Activated CD4-positive, alpha-beta T cell treated with anti-CD3 and anti-CD28 coated beads for 36 hours (primary cell): Measurements from ENCODE around the gene SH2B3. TPM values are rescaled to one million over a fixed set of nuclear protein-coding genes. Genes with fewer than 3 reads are reported as not detected.

ENCODE experiments used
- ATAC-seq: fragments of 200-7000 bp; cut with Tn5 transposase; one replicate; pipeline ENCODE4 v1.10.0; 2021; ENCODE audit warnings: mild to moderate bottlenecking, moderate library complexity
- CTCF ChIA-PET: fragments of 350-600 bp; sonication (Branson Sonifier 250); formaldehyde crosslinking; loops from one replicate; lab custom pipeline; 2021; ENCODE audit warnings: antibody characterized with exemption; lab: Charles Lee
- POLR2A ChIA-PET: fragments of 350-600 bp; sonication (Branson Sonifier 250); formaldehyde crosslinking; loops from one replicate; lab custom pipeline; 2021; ENCODE audit warnings: antibody characterized with exemption, inconsistent platforms; lab: Charles Lee
- DNase-seq: peaks from one replicate; pipeline ENCODE4 v3.0.0-alpha.2; 2020
- H3K27ac Mint-ChIP-seq: one replicate; pipeline ENCODE4 v1.8.0; 2021; ENCODE audit warnings: mixed read lengths
- H3K27me3 Mint-ChIP-seq: one replicate; pipeline ENCODE4 v1.8.0; 2021; ENCODE audit warnings: mixed read lengths
- H3K36me3 Mint-ChIP-seq: one replicate; pipeline ENCODE4 v1.8.0; 2021; ENCODE audit warnings: low read depth, mixed read lengths
- H3K4me1 Mint-ChIP-seq: one replicate; pipeline ENCODE4 v1.8.0; 2021; ENCODE audit warnings: mixed read lengths
- H3K4me3 Mint-ChIP-seq: one replicate; pipeline ENCODE4 v1.8.0; 2021; ENCODE audit warnings: mild to moderate bottlenecking, moderate library complexity, mixed read lengths
- H3K9me3 Mint-ChIP-seq: one replicate; pipeline ENCODE4 v1.8.0; 2021; ENCODE audit warnings: low read depth, mixed read lengths
- intact Hi-C, 2 experiments: fragments of 100-400 bp; cut with DNase I in 1 of 2; cut with micrococcal nuclease in 1 of 2; formaldehyde crosslinking; loops; one replicate each; pipeline versions ENCODE4 v1.14.2 to v1.15.1; 2022 to 2024; cut with DNase I, micrococcal nuclease
- total RNA-seq, 2 experiments: library from RNA; stranded (reverse); gene quantifications; one replicate each; pipeline ENCODE4 v1.2.3, GENCODE V29; 2021

Gene SH2B3
- total RNA-seq, 2 experiments from 2014 or later, result 29.2 to 32.7 TPM

- peaks cover 71% of the 10 kb centered on the region for H3K4me1 Mint-ChIP-seq
- no peaks in the 10 kb centered on the region for H3K27me3 Mint-ChIP-seq
- DNase-seq (peak; percentile 42), ATAC-seq (no peak)
- peak overlapping the region; percentile 61 for H3K27ac Mint-ChIP-seq
- POLR2A ChIA-PET, result interaction anchor here (0.6 kb wide), 1 partner anchor 178 kb away, joined by 5 read pairs; no protein-coding TSS in a partner anchor
- intact Hi-C loops, result loop anchor here (2.0 to 10.0 kb wide), 6 partner anchors 138 to 1005 kb away; partner anchors contain the start of genes NAA25 (in 1 of the 2), PPTC7 (in 1 of the 2), PTPN11 (in 1 of the 2) and RAD9B (in 1 of the 2)
- CTCF ChIA-PET, result interaction anchor here (2.3 to 24.4 kb wide), 2 partner anchors 25 to 43 kb away, joined by 7 to 890 read pairs; no protein-coding TSS in a partner anchor
- peaks cover 18% of the 10 kb centered on the region for H3K36me3 Mint-ChIP-seq
- H3K4me3 Mint-ChIP-seq, result peak overlapping the region; percentile 94
- H3K9me3 Mint-ChIP-seq, result no peaks in the 10 kb centered on the region
These were observed 3.7 kb downstream of the SH2B3 start for GRCh38 chr12:111409403-111409779.

GRCh38 chr12:111409780-111410430 is 4.2 kb downstream of the SH2B3 start:
- Mint-ChIP-seq H3K9me3 (no peaks in the 10 kb centered on the region), H3K27me3 (no peaks in the 10 kb centered on the region), H3K4me1 (peaks cover 71% of the 10 kb centered on the region), H3K36me3 (peaks cover 22% of the 10 kb centered on the region), H3K27ac (peak overlapping the region; percentile 61), H3K4me3 (peak overlapping the region; percentile 94)
- intact Hi-C loops, result loop anchor here (2.0 to 10.0 kb wide), 6 partner anchors 137 to 1005 kb away; partner anchors contain the start of genes NAA25 (in 1 of the 2), PPTC7 (in 1 of the 2), PTPN11 (in 1 of the 2) and RAD9B (in 1 of the 2)
- CTCF ChIA-PET, result interaction anchor here (24.4 kb wide), 1 partner anchor 43 kb away, joined by 890 read pairs; no protein-coding TSS in a partner anchor
- POLR2A ChIA-PET, result interaction anchor here (0.6 kb wide), 1 partner anchor 177 kb away, joined by 5 read pairs; no protein-coding TSS in a partner anchor
- ATAC-seq (no peak), DNase-seq (peak; percentile 41)

GRCh38 chr12:111410431-111411184 is 4.9 kb downstream of the SH2B3 start:
- intact Hi-C loops, result no loop called here
- Mint-ChIP-seq H3K27ac (peak overlapping the region; percentile 67), H3K36me3 (peaks cover 24% of the 10 kb centered on the region), H3K9me3 (no peaks in the 10 kb centered on the region), H3K4me1 (peaks cover 74% of the 10 kb centered on the region), H3K27me3 (no peaks in the 10 kb centered on the region), H3K4me3 (peak overlapping the region; percentile 19)
- no peak for DNase-seq
- no peak for ATAC-seq
- ChIA-PET POLR2A (interaction anchor here (0.9 to 1.9 kb wide), 2 partner anchors 19 to 24 kb away, joined by 3 to 5 read pairs; no protein-coding TSS in a partner anchor), CTCF (interaction anchor here (0.6 to 24.4 kb wide), 4 partner anchors 11 to 688 kb away, joined by 3 to 890 read pairs (median 10); no protein-coding TSS in a partner anchor)

GRCh38 chr12:111411185-111411764 is 5.6 kb downstream of the SH2B3 start:
- Mint-ChIP-seq H3K36me3 (peaks cover 26% of the 10 kb centered on the region), H3K27me3 (no peaks in the 10 kb centered on the region), H3K9me3 (no peaks in the 10 kb centered on the region), H3K4me1 (peaks cover 74% of the 10 kb centered on the region), H3K4me3 (no peak overlapping the region), H3K27ac (no peak overlapping the region)
- intact Hi-C loops, result no loop called here
- DNase-seq, result no peak
- CTCF ChIA-PET, result interaction anchor here (0.6 to 24.4 kb wide), 6 partner anchors 12 to 688 kb away, joined by 3 to 890 read pairs (median 4); no protein-coding TSS in a partner anchor
- peak; percentile 40 for ATAC-seq
- POLR2A ChIA-PET, result interaction anchor here (0.9 to 1.9 kb wide), 2 partner anchors 19 to 23 kb away, joined by 3 to 5 read pairs; no protein-coding TSS in a partner anchor

GRCh38 chr12:111412007-111412829 is 6.5 kb downstream of the SH2B3 start:
- Mint-ChIP-seq H3K4me3 (no peak overlapping the region), H3K27me3 (no peaks in the 10 kb centered on the region), H3K4me1 (peaks cover 79% of the 10 kb centered on the region), H3K9me3 (no peaks in the 10 kb centered on the region), H3K36me3 (peaks cover 26% of the 10 kb centered on the region), H3K27ac (peak overlapping the region; percentile 79)
- ChIA-PET CTCF (interaction anchor here (0.8 to 24.4 kb wide), 9 partner anchors 8 to 40 kb away, joined by 3 to 890 read pairs (median 4); no protein-coding TSS in a partner anchor), POLR2A (interaction anchor here (0.6 to 1.9 kb wide), 5 partner anchors 9 to 23 kb away, joined by 3 to 8 read pairs (median 4); no protein-coding TSS in a partner anchor)
- intact Hi-C loops, result no loop called here
- ATAC-seq (peak; percentile 20), DNase-seq (peak; percentile 27)

GRCh38 chr12:111412830-111413441 is 7.2 kb downstream of the SH2B3 start:
- Mint-ChIP-seq H3K4me3 (no peak overlapping the region), H3K9me3 (no peaks in the 10 kb centered on the region)
- POLR2A ChIA-PET, result interaction anchor here (0.7 kb wide), 1 partner anchor 21 kb away, joined by 4 read pairs; no protein-coding TSS in a partner anchor

GRCh38 chr12:111413442-111414086 is 7.8 kb downstream of the SH2B3 start:
- POLR2A ChIA-PET, result no interaction called here
- Mint-ChIP-seq H3K36me3 (peaks cover 25% of the 10 kb centered on the region), H3K9me3 (no peaks in the 10 kb centered on the region), H3K27me3 (no peaks in the 10 kb centered on the region), H3K27ac (no peak overlapping the region), H3K4me1 (peaks cover 66% of the 10 kb centered on the region), H3K4me3 (no peak overlapping the region)
- no peak for DNase-seq
- intact Hi-C loops, result no loop called here
- ATAC-seq, result no peak
- CTCF ChIA-PET, result interaction anchor here (0.5 to 24.4 kb wide), 8 partner anchors 10 to 913 kb away, joined by 3 to 890 read pairs (median 4); partner anchors contain the start of gene PHETA1

More at GRCh38 chr12:111412830-111413441, 7.2 kb downstream of the SH2B3 start:
- peak overlapping the region; percentile 66 for H3K27ac Mint-ChIP-seq
- DNase-seq (no peak), ATAC-seq (no peak)
- intact Hi-C loops, result no loop called here
- CTCF ChIA-PET, result interaction anchor here (0.7 to 24.4 kb wide), 9 partner anchors 9 to 44 kb away, joined by 3 to 890 read pairs (median 4); partner anchors contain the start of gene PHETA1
- peaks cover 72% of the 10 kb centered on the region for H3K4me1 Mint-ChIP-seq
- H3K36me3 Mint-ChIP-seq, result peaks cover 28% of the 10 kb centered on the region
- H3K27me3 Mint-ChIP-seq, result no peaks in the 10 kb centered on the region

GRCh38 chr12:111414711-111415252 is 9.1 kb downstream of the SH2B3 start:
- H3K9me3 Mint-ChIP-seq, result no peaks in the 10 kb centered on the region
- no peak for ATAC-seq
- H3K36me3 Mint-ChIP-seq, result peaks cover 26% of the 10 kb centered on the region
- intact Hi-C loops, result no loop called here
- DNase-seq, result no peak
- POLR2A ChIA-PET, result no interaction called here
- H3K27me3 Mint-ChIP-seq, result no peaks in the 10 kb centered on the region
- H3K4me1 Mint-ChIP-seq, result peaks cover 55% of the 10 kb centered on the region
- peak overlapping the region; percentile 18 for H3K27ac Mint-ChIP-seq
- CTCF ChIA-PET, result interaction anchor here (1.3 kb wide), 1 partner anchor 17 kb away, joined by 3 read pairs; no protein-coding TSS in a partner anchor
- H3K4me3 Mint-ChIP-seq, result no peak overlapping the region

GRCh38 chr12:111417290-111417689 is 11.6 kb downstream of the SH2B3 start:
- CTCF ChIA-PET, result interaction anchor here (1.0 kb wide), 1 partner anchor 33 kb away, joined by 4 read pairs; no protein-coding TSS in a partner anchor

More at GRCh38 chr12:111417290-111417689, 11.6 kb downstream of the SH2B3 start:
- no peak for DNase-seq
- POLR2A ChIA-PET, result no interaction called here
- H3K9me3 Mint-ChIP-seq, result no peaks in the 10 kb centered on the region
- intact Hi-C loops, result no loop called here
- H3K27me3 Mint-ChIP-seq, result no peaks in the 10 kb centered on the region
- H3K36me3 Mint-ChIP-seq, result peaks cover 42% of the 10 kb centered on the region
- H3K27ac Mint-ChIP-seq, result no peak overlapping the region
- peaks cover 35% of the 10 kb centered on the region for H3K4me1 Mint-ChIP-seq
- ATAC-seq, result no peak
- no peak overlapping the region for H3K4me3 Mint-ChIP-seq
